ENCODE results near the gene TEFM. TPM values are rescaled to one million over a fixed set of nuclear protein-coding genes. Genes with fewer than 3 reads are reported as not detected.
"Not testable (repeated sequence)": the region's sequence is repeated elsewhere in the genome, so short reads cannot be mapped to it uniquely, and the experiment has no call there.

Gene TEFM
- total RNA-seq, 4 donors from 2014 or later, result 4.7 to 11.0 (median 6.3) TPM

DNA sequence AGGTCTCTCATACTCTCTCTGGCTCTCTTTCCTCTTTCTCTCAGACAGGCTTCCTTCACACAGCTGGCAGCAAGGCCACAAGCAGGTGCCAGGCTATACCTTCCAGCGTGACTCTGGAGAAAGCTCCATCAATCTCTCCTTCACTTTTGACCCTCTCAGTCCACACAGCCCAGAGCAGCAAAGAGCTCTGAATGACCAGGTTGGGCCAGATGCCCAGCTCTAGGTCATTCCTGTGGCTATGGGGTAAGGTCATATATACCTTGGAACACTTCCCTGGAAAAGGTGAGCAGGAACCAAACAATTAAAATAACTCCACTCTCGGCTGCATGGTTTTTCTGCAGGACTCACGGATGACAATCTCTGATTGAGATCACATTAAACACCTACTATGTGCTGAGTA lies 24.5 kb upstream of the TEFM start:
- H3K9me3 ChIP-seq, result no peaks in the 10 kb centered on the region
- TF ChIP-seq, protein P1, sequence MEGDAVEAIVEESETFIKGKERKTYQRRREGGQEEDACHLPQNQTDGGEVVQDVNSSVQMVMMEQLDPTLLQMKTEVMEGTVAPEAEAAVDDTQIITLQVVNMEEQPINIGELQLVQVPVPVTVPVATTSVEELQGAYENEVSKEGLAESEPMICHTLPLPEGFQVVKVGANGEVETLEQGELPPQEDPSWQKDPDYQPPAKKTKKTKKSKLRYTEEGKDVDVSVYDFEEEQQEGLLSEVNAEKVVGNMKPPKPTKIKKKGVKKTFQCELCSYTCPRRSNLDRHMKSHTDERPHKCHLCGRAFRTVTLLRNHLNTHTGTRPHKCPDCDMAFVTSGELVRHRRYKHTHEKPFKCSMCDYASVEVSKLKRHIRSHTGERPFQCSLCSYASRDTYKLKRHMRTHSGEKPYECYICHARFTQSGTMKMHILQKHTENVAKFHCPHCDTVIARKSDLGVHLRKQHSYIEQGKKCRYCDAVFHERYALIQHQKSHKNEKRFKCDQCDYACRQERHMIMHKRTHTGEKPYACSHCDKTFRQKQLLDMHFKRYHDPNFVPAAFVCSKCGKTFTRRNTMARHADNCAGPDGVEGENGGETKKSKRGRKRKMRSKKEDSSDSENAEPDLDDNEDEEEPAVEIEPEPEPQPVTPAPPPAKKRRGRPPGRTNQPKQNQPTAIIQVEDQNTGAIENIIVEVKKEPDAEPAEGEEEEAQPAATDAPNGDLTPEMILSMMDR (IDR thresholded peaks at IDR 0.05), result no peak
- TF ChIP-seq POLR2AphosphoS5 (IDR thresholded peaks at IDR 0.05), result no peak
- no peak for TF ChIP-seq EP300 (IDR thresholded peaks at IDR 0.05)
- TF ChIP-seq POLR2A (IDR thresholded peaks at IDR 0.05), result no peak
- 87% methylated on average over 3 of the region's 3 CpGs for WGBS
- H3K4me1 ChIP-seq, result no peaks in the 10 kb centered on the region
- H3K4me3 ChIP-seq, result no peak overlapping the region
- no peak for DNase-seq (ENCODE audit: low spot score in 2 of 2)
- H3K27ac ChIP-seq, result no peak overlapping the region
- H3K27me3 ChIP-seq, result no peaks in the 10 kb centered on the region
- H3K36me3 ChIP-seq, result peaks cover 1% of the 10 kb centered on the region

DNA sequence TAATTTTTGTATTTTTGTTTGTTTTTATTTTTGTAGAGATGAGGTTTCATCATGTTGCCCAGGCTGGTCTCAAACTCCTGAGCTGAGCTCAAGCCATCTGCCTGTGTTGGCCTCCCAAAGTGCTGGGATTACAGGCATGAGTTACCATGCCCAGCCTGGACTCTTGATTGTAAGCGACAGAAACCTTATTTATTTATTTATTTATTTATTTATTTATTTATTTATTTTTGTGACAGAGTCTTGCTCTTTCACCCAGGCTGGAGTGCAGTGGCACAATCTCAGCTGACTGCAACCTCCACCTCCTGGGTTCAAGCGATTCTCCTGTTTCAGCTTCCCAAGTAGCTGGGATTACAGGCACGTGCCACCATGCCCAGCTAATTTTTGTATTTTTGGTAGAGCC lies 23.8 kb upstream of the TEFM start:
- not testable (repeated sequence) for H3K36me3 ChIP-seq; H3K27me3 ChIP-seq; DNase-seq (ENCODE audit: low spot score in 2 of 2); H3K9me3 ChIP-seq; H3K27ac ChIP-seq; H3K4me3 ChIP-seq; H3K4me1 ChIP-seq
- WGBS, result 96% methylated on average over 3 of the region's 3 CpGs

DNA sequence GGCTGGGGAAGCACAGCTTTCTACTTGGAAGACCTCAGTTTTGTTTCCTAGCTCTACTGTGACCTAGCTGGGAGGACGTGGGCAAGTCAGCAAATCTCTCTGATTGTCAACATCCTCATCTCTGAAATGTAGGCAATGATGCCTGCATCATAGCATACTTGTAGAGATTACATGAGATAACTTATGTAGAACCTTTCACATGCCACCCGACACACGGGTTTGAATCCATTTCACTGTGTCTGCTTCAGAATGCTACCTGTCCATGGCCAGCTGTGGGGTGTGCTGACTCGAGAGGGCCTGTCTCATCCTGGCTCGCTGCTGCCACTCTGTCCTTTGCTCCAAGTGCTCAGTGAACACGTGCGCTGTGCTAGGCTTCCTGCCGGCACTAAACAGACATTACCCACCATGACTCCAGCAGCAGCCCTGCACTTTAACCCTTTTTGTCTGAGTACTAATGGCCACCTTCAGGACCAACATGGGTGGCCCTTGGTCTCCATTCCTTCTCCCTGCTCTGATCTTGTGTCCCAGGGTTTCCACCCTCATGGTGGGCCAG lies 23.1 kb upstream of the TEFM start:
- no peak overlapping the region for H3K27ac ChIP-seq
- DNase-seq (ENCODE audit: low spot score in 2 of 2), result no peak
- no peaks in the 10 kb centered on the region for H3K4me1 ChIP-seq
- no peaks in the 10 kb centered on the region for H3K36me3 ChIP-seq
- H3K4me3 ChIP-seq, result no peak overlapping the region
- peaks cover 3% of the 10 kb centered on the region for H3K27me3 ChIP-seq
- H3K9me3 ChIP-seq, result no peaks in the 10 kb centered on the region
- WGBS, result 61% methylated on average over 8 of the region's 8 CpGs
- TF ChIP-seq EP300 (IDR thresholded peaks at IDR 0.05) (no peak), POLR2AphosphoS5 (IDR thresholded peaks at IDR 0.05) (no peak), POLR2A (IDR thresholded peaks at IDR 0.05) (no peak)
- TF ChIP-seq, protein P1 (IDR thresholded peaks at IDR 0.05), result no peak

DNA sequence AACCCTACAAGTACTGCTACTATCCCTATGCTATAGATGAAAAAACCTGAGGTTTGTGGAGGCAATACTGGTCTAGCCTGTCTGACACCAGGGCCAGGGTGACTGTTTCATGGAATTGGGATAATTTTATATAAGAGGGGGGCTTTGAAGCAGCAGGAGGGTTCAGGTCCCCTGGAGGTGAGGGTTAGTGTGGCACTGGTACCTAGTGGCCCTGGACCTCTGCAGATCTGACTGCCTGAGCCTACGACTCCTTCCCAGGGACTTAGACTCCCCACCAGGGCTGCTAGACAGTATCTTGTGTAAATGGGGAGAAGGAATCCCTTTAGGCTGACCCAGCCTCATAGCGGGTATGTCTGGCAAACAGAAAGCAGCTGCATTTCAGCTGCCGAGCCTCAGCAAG lies 22.5 kb upstream of the TEFM start:
- H3K4me1 ChIP-seq, result no peaks in the 10 kb centered on the region
- no peak overlapping the region for H3K27ac ChIP-seq
- no peaks in the 10 kb centered on the region for H3K9me3 ChIP-seq
- H3K4me3 ChIP-seq, result no peak overlapping the region
- 93% methylated on average over 3 of the region's 3 CpGs for WGBS
- peaks cover 7% of the 10 kb centered on the region for H3K27me3 ChIP-seq
- no peak for DNase-seq (ENCODE audit: low spot score in 2 of 2)
- H3K36me3 ChIP-seq, result no peaks in the 10 kb centered on the region
- TF ChIP-seq, protein P1 (IDR thresholded peaks at IDR 0.05), result no peak
- TF ChIP-seq EP300 (IDR thresholded peaks at IDR 0.05), result no peak
- no peak for TF ChIP-seq POLR2AphosphoS5 (IDR thresholded peaks at IDR 0.05)

DNA sequence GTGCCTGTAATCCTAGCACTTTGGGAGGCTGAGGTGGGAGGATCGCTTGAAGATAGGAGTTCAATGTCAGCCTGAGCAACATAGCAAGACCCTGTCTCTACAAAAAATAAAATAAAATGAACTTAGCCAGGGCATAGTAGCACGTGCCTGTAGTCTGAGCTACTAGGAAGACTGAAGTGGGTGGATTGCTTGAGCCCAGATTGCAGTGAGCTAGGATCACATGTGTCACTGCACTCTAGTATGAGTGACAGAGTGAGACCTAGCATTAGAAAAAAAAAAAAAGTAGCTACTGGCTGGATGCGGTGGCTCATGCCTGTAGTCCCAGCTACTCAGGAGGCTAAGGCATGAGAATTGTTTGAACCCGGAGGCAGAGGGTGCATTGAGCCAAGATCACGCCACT lies 21.7 kb upstream of the TEFM start:
- no peak overlapping the region for H3K27ac ChIP-seq
- TF ChIP-seq EP300 (IDR thresholded peaks at IDR 0.05) (no peak), POLR2AphosphoS5 (IDR thresholded peaks at IDR 0.05) (no peak), POLR2A (IDR thresholded peaks at IDR 0.05) (no peak)
- TF ChIP-seq, protein P1 (IDR thresholded peaks at IDR 0.05), result no peak
- H3K4me3 ChIP-seq, result no peak overlapping the region
- no peak for DNase-seq (ENCODE audit: low spot score in 2 of 2)
- no peaks in the 10 kb centered on the region for H3K9me3 ChIP-seq
- no peaks in the 10 kb centered on the region for H3K36me3 ChIP-seq
- H3K4me1 ChIP-seq, result peaks cover 3% of the 10 kb centered on the region
- H3K27me3 ChIP-seq, result peaks cover 14% of the 10 kb centered on the region
- 90% methylated on average over 5 of the region's 5 CpGs for WGBS

DNA sequence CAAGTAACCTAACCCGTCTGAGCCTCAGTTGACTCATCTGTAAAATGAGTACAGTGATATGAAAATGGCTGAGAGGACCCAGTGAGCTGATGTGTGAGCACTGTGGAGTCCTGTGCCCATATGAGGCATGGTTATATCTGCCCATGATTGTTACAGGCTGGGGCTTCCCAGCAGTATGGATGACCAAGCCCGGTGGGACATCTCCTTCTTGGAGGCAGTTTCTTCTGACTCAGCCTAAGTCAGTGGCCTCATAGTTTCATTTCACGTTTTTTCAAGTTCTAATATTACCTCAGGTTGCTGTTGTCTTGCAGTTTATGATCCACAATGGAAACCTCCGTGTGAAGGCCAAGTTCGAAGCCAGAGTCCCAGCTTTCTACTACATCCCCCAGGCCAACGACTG lies 20.5 kb upstream of the TEFM start:
- H3K4me1 ChIP-seq, result peaks cover 15% of the 10 kb centered on the region
- 76% methylated on average over 6 of the region's 6 CpGs for WGBS
- no peak overlapping the region for H3K4me3 ChIP-seq
- TF ChIP-seq EP300 (IDR thresholded peaks at IDR 0.05) (no peak), POLR2AphosphoS5 (IDR thresholded peaks at IDR 0.05) (no peak), POLR2A (IDR thresholded peaks at IDR 0.05) (no peak)
- TF ChIP-seq, protein P1 (IDR thresholded peaks at IDR 0.05), result no peak
- no peak overlapping the region for H3K27ac ChIP-seq
- peaks cover 26% of the 10 kb centered on the region for H3K27me3 ChIP-seq
- peak in 1 of 2 donors; percentile 15 for DNase-seq (ENCODE audit: low spot score in 2 of 2)
- H3K36me3 ChIP-seq, result no peaks in the 10 kb centered on the region
- no peaks in the 10 kb centered on the region for H3K9me3 ChIP-seq
